GM12873 (cell line): ENCODE data around the gene HYCC1.

ENCODE experiments used
- CTCF ChIP-seq: IDR thresholded peaks from 2 replicates; pipeline ENCODE4 v1.5.1; 2012; ENCODE audit warnings: low read depth, mild to moderate bottlenecking, moderate library complexity, low read length, control low read depth; ENCODE audit not compliant: insufficient read depth; ENCODE audit errors: missing control alignments

The HYCC1 gene

GRCh38 chr7:22997871-22998518, 15.9 kb downstream of the HYCC1 start:
- no peak for TF ChIP-seq CTCF

DNA sequence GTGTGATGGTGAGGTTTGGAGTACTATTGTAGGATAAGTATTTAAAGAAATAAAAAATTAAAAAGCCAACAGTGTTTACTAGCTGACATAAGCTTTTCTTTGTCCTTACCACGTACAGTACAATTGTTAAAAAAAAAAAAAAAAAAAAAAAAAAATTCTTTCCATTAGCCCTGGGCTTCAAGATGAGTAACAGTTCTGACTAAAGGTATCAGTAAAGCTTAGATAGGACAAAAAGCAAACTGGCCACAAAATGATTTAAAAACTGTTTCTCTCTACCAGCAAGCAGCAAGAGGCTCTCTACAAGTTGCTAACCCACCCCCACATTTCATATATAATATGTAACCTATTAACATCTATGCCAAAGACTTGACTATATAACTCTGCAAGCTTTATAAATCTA, 17.5 kb downstream of the HYCC1 start:
- TF ChIP-seq CTCF = no peak

DNA sequence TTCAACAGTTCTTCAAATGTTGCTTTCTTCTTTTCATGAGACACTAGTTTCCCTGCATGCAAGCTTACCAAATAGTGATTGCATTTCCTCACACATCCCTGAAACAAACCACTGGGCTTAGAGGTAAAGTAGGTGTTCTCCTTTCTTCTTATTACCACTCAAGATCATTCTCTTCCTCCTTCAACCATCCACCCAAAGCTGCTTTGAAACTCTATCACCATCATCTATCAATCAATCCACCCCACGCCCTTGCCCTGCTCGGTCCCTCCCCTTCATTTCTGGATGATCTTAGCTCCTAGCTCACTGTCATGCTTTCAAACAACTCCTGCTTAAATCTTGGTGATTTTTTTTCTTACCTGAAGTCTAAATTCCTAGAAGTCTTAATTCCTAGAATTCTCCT, 18.9 kb downstream of the HYCC1 start:
- TF ChIP-seq CTCF = no peak

DNA sequence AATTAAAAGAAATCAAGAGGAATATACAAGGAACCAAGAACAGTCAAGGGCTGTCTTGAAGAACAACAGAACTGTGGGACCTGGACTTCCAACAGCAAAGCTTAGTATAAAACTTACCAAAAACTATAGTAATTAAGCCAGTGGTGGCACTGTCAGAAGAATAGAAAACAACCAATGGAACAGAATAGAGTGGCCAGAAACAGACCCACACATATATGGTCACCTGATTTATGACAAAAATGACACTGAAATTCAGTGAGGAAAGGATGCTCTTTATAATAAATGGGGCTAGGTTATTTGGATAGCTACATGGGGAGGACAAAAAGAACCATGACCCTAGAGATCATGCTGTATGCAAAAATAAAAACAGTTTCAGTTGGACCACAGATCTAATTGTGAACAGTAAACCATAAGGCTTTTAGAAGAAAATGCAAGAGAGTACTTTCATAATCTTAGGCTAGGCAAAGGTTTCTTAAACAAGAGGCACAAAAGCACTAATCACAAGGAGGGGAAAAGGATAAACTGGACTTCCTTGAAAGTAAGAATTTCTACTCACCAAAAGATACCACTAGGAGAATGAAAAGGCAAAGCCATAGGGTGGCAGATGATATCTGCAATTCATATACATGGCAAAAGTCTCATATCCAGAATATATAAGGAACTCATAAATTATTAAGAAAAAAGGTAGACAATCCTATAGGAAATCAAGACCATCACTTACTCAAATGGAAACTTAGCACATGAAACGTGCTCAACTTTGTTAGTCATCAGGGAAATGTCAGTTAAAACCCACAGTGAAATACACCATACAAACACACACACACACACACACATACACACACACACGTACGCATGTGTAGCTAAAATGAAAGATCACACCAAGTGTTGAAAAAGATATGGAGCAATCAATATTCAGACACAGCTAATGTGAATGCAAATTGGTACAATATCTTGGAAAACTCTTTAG, 20.8 kb downstream of the HYCC1 start:
- TF ChIP-seq CTCF = no peak

GRCh38 chr7:22990588-22990949, 23.4 kb downstream of the HYCC1 start:
- no peak for TF ChIP-seq CTCF

GRCh38 chr7:22989643-22990587, 24.0 kb downstream of the HYCC1 start:
- no peak for TF ChIP-seq CTCF
